ENCODE data around the gene C19orf67. TPM values are rescaled to one million over a fixed set of nuclear protein-coding genes. Genes with fewer than 3 reads are reported as not detected.

C19orf67 gene
- total RNA-seq, 4 donors from 2014 or later = not detected

- TF ChIP-seq, protein P1, sequence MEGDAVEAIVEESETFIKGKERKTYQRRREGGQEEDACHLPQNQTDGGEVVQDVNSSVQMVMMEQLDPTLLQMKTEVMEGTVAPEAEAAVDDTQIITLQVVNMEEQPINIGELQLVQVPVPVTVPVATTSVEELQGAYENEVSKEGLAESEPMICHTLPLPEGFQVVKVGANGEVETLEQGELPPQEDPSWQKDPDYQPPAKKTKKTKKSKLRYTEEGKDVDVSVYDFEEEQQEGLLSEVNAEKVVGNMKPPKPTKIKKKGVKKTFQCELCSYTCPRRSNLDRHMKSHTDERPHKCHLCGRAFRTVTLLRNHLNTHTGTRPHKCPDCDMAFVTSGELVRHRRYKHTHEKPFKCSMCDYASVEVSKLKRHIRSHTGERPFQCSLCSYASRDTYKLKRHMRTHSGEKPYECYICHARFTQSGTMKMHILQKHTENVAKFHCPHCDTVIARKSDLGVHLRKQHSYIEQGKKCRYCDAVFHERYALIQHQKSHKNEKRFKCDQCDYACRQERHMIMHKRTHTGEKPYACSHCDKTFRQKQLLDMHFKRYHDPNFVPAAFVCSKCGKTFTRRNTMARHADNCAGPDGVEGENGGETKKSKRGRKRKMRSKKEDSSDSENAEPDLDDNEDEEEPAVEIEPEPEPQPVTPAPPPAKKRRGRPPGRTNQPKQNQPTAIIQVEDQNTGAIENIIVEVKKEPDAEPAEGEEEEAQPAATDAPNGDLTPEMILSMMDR (IDR thresholded peaks at IDR 0.05; ENCODE audit: low read depth) = no peak
Measured at GRCh38 chr19:14107581-14108461, 22.2 kb upstream of the C19orf67 start.

- TF ChIP-seq, protein P1 (IDR thresholded peaks at IDR 0.05; ENCODE audit: low read depth) = no peak
Measured at GRCh38 chr19:14106840-14107239, 21.3 kb upstream of the C19orf67 start.

GRCh38 chr19:14105680-14106079 is 20.1 kb upstream of the C19orf67 start:
- TF ChIP-seq, protein P1 (IDR thresholded peaks at IDR 0.05; ENCODE audit: low read depth) = no peak

- TF ChIP-seq, protein P1 (IDR thresholded peaks at IDR 0.05; ENCODE audit: low read depth) = no peak
Measured at GRCh38 chr19:14103310-14103709, 17.7 kb upstream of the C19orf67 start.

DNA sequence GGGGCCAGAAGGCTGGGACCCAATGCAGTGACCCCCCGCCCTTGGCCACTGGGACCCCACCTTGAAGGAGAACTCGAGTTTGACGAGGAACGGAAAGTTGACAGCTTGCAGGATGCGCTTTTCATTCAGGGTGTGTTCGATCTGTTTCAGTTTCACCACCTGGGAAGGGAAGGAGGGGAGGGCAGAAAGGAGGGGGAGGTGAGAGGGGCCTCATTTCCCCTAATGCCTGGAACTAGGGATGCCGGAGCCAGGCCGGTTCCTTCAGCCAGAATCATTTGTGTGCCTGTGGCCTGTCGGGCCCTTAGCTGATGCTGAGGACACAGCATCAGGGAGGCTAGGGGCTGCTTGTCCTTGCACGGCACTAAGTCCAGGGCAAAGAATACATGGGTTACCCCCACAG is 17.2 kb upstream of the C19orf67 start:
- TF ChIP-seq, protein P1 (IDR thresholded peaks at IDR 0.05; ENCODE audit: low read depth) = no peak

GRCh38 chr19:14102102-14102696 is 16.6 kb upstream of the C19orf67 start:
- TF ChIP-seq, protein P1 (IDR thresholded peaks at IDR 0.05; ENCODE audit: low read depth) = no peak

GRCh38 chr19:14101003-14101545 is 15.5 kb upstream of the C19orf67 start:
- TF ChIP-seq, protein P1 (IDR thresholded peaks at IDR 0.05; ENCODE audit: low read depth) = no peak
